GM13976 (cell line): ENCODE results near the gene MNAT1.

Experiments
- DNase-seq: peaks from one replicate; pipeline ENCODE4 v3.0.0; 2012; ENCODE audit warnings: low spot score
- CTCF ChIP-seq: IDR thresholded peaks from 2 replicates; pipeline ENCODE4 v1.5.1; 2012; ENCODE audit warnings: borderline replicate concordance, mild to moderate bottlenecking; ENCODE audit not compliant: insufficient read depth; ENCODE audit errors: extremely low read depth, missing control alignments, control extremely low read depth
- in situ Hi-C: fragments of 300-500 bp; cut with MboI; formaldehyde crosslinking; loops from one replicate; pipeline ENCODE4 v1.12.0; 2022; ENCODE audit warnings: low sequenced_read_pairs, mixed read lengths, inconsistent platforms; ENCODE audit not compliant: unreplicated experiment

Gene MNAT1

GRCh38 chr14:61003571-61003970 is 269.0 kb downstream of the MNAT1 start:
- TF ChIP-seq CTCF = no peak
- no peak for DNase-seq
- in situ Hi-C loops = no loop called here

DNA sequence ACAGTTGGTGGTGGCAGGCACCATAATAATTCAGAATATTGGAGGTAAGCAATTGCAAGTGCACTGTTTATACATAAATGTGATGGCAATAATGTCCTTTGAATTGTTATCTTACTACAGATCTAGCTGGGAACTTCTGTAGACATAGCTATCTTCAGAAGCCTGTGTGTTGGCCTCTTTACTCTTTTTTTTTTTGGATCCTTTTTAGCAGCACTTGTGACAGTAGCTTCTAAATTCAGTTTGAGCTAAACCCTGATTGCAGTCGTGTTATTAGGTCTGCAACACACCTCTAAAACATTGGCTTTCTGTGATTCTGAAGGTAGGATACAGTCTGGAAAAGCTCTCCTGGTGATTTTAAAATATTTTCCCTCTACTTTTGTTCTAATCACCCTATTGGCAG is 285.0 kb downstream of the MNAT1 start:
- in situ Hi-C loops = no loop called here
- no peak for DNase-seq
- TF ChIP-seq CTCF = no peak
